Measurements from ENCODE around the gene CELSR1. TPM values are rescaled to one million over a fixed set of nuclear protein-coding genes. Genes with fewer than 3 reads are reported as not detected.
"Not testable (repeated sequence)": the region's sequence is repeated elsewhere in the genome, so short reads cannot be mapped to it uniquely, and the experiment has no call there.

The CELSR1 gene
- total RNA-seq, 2 experiments from 2014 or later, result 0.04 to 0.14 TPM

- Mint-ChIP-seq H3K27ac (no peak overlapping the region), H3K4me1 (peaks cover 9% of the 10 kb centered on the region), H3K36me3 (no peaks in the 10 kb centered on the region), H3K9me3 (no peaks in the 10 kb centered on the region), H3K27me3 (peaks cover 4% of the 10 kb centered on the region), H3K4me3 (no peak overlapping the region)
- no peak for DNase-seq
These were observed 18.7 kb downstream of the CELSR1 start for GRCh38 chr22:46518542-46519325.

GRCh38 chr22:46518038-46518437 is 19.4 kb downstream of the CELSR1 start:
- Mint-ChIP-seq H3K4me3 (no peak overlapping the region), H3K36me3 (no peaks in the 10 kb centered on the region), H3K27me3 (peaks cover 4% of the 10 kb centered on the region), H3K27ac (no peak overlapping the region), H3K4me1 (peaks cover 9% of the 10 kb centered on the region), H3K9me3 (no peaks in the 10 kb centered on the region)
- DNase-seq, result no peak

DNA sequence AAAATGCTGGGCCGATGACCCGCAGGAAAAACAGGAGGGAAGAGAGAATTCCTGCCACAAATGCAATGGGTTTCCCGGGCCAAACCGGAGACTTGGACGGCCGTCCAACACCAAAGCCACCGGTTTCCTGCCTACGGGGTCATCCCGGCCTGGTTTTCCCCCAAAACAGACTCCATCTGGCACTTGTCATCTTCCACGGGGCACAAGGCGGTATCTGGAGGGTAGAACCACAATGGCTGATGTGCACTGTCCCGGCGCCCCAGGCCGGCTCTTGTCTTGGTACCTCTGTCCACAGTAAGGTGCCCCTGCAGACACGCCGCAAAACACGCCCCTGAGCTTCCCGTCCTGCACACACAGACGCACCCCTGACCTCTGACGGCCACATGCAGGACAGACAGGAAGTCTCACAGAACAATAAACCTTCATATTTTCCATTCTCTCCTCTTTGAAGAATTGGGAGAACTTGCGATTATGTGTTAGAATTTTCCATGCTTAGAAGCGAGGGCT is 20.1 kb downstream of the CELSR1 start:
- Mint-ChIP-seq H3K27ac (no peak overlapping the region), H3K27me3 (peaks cover 4% of the 10 kb centered on the region), H3K9me3 (no peaks in the 10 kb centered on the region), H3K4me1 (peaks cover 9% of the 10 kb centered on the region), H3K4me3 (no peak overlapping the region), H3K36me3 (no peaks in the 10 kb centered on the region)
- DNase-seq, result no peak

DNA sequence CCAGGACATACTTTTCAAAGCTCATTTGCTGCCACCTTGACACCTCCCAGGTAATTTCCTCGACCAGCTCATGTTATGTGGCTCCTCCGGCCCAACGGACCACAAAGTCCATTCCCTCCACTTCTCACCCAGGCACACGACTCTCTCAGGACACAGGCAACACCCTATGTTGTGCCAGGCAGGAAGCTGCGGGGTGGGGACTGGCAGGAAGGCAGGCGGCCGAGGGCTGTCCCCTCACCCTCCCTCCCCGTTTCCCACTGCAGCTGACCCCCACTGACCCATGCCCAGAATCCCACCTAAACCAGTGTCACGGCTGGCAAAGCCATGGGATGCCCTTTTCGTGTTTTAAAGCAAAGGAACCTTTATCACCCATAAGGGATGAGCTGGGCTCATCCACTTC is 20.8 kb downstream of the CELSR1 start:
- Mint-ChIP-seq H3K9me3 (no peaks in the 10 kb centered on the region), H3K27ac (no peak overlapping the region), H3K4me1 (peaks cover 9% of the 10 kb centered on the region), H3K36me3 (no peaks in the 10 kb centered on the region), H3K27me3 (peaks cover 4% of the 10 kb centered on the region), H3K4me3 (no peak overlapping the region)
- no peak for DNase-seq

- not testable (repeated sequence) for H3K27ac Mint-ChIP-seq, H3K4me1 Mint-ChIP-seq, H3K4me3 Mint-ChIP-seq, H3K36me3 Mint-ChIP-seq, DNase-seq, H3K9me3 Mint-ChIP-seq, H3K27me3 Mint-ChIP-seq
These were observed 21.3 kb downstream of the CELSR1 start for GRCh38 chr22:46516112-46516487.

GRCh38 chr22:46515208-46516111 is 22.0 kb downstream of the CELSR1 start:
- Mint-ChIP-seq H3K27ac (no peak overlapping the region), H3K36me3 (no peaks in the 10 kb centered on the region), H3K4me3 (no peak overlapping the region), H3K4me1 (peaks cover 9% of the 10 kb centered on the region), H3K27me3 (no peaks in the 10 kb centered on the region), H3K9me3 (no peaks in the 10 kb centered on the region)
- DNase-seq, result no peak

- Mint-ChIP-seq H3K27ac (no peak overlapping the region), H3K27me3 (no peaks in the 10 kb centered on the region), H3K9me3 (no peaks in the 10 kb centered on the region), H3K36me3 (no peaks in the 10 kb centered on the region), H3K4me3 (no peak overlapping the region), H3K4me1 (peaks cover 15% of the 10 kb centered on the region)
- no peak for DNase-seq
These were observed 22.7 kb downstream of the CELSR1 start for GRCh38 chr22:46514592-46515207.

GRCh38 chr22:46513908-46514550 is 23.4 kb downstream of the CELSR1 start:
- DNase-seq, result no peak
- Mint-ChIP-seq H3K27me3 (no peaks in the 10 kb centered on the region), H3K9me3 (no peaks in the 10 kb centered on the region), H3K36me3 (no peaks in the 10 kb centered on the region), H3K4me1 (peaks cover 15% of the 10 kb centered on the region), H3K4me3 (no peak overlapping the region), H3K27ac (no peak overlapping the region)

DNA sequence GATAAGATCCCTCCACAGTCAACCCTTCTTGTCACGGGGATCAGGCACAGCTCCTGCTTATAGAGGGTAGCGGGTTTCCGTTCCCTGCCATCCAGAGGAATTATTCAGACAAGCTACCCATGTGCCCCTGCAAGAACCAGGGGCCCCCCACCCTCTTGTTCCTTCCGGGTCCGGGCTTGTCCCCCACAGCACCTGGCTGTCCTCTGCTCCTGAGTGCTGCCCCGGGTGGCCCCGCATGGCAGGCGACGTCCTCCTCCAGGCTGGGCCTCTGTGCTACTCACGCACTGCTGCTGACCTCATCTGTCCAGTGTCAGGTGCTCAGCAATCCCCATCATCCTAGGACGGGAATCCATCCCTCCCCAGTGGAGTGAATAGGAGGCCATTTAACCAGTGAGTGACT is 24.7 kb downstream of the CELSR1 start:
- DNase-seq, result no peak
- H3K36me3 Mint-ChIP-seq, result no peaks in the 10 kb centered on the region
- peaks cover 15% of the 10 kb centered on the region for H3K4me1 Mint-ChIP-seq
- H3K9me3 Mint-ChIP-seq, result no peaks in the 10 kb centered on the region
- no peak overlapping the region for H3K27ac Mint-ChIP-seq
- no peak overlapping the region for H3K4me3 Mint-ChIP-seq
- no peaks in the 10 kb centered on the region for H3K27me3 Mint-ChIP-seq

- Mint-ChIP-seq H3K4me1 (peaks cover 10% of the 10 kb centered on the region), H3K36me3 (no peaks in the 10 kb centered on the region), H3K9me3 (no peaks in the 10 kb centered on the region), H3K4me3 (no peak overlapping the region), H3K27me3 (no peaks in the 10 kb centered on the region), H3K27ac (no peak overlapping the region)
- no peak for DNase-seq
These were observed 25.4 kb downstream of the CELSR1 start for GRCh38 chr22:46512039-46512370.

DNA sequence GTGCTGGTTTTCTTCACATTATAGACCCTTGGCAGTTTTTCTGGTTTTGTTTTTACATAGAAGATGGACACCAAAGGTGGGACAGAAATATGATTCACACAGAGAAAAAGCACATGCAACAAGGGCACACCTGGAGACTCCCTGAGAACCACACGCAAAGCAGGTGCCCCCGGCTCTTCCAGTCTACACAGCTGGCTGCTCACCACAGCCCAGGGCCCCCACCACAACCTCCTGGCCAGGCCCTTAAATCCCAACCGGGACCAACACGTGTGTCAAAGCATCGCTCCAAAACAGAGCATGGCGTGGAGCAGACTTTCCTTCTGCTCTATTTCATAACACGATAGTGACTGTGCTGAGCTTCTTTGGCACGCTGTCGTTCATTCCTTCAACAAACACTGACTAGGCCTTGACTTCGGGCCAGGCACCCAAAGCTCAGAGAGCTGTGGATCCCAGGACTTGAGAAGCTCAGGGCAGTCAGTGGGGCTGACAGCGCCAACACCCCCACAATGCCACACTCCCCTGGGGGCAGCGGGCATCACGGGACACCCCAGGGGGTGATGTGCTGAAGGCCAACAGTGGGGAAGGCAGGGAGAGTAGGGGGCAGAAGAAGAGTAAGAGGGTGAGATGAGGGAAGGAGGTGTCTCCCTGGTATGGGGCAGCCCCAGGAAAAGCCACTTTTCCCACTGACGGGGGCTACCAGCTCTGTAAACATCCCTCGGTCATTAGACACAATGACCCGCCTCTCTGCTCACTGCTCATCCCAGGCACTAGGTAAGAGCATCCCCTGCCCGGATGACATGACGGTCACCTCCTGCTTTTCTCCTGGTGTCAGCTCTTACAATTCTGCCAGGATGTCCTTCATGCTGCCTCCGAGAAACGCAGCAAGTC is 26.0 kb downstream of the CELSR1 start:
- DNase-seq, result no peak
- Mint-ChIP-seq H3K4me1 (peaks cover 10% of the 10 kb centered on the region), H3K9me3 (no peaks in the 10 kb centered on the region), H3K36me3 (no peaks in the 10 kb centered on the region), H3K27me3 (no peaks in the 10 kb centered on the region), H3K4me3 (no peak overlapping the region), H3K27ac (no peak overlapping the region)

DNA sequence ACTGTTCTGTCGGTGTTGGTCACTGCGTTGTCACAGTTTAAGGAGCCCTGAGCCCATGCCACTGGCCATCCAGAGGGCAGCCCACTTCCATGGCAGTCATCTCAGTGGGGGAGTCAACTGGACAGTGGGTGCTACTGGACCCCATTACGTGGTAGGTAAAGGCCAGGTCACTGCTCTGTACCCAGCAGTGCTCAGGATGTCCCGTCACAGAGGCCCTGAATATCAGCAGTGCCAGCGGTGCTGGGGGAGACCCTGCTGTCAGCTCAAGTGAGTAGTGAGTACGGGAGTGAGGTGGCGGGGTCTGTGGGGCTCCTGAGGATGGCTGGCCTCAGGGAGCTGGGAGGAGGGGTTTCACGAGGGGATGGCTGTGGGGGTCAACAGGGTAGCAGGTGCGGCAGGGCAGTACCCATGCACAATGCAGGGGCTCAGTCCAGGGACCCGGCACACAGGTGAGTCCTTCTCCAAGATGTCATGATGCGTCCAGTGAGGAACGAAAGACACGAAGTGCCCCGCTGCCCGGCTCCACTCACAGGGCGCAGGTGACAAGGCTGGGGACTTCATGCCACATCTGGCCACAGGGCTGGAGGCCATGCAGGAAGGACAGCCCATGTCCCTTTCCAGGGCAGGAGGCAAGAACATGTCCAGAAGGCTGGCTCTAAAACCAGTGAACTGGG is 27.9 kb downstream of the CELSR1 start:
- no peak overlapping the region for H3K4me3 Mint-ChIP-seq
- no peak for DNase-seq
- no peaks in the 10 kb centered on the region for H3K36me3 Mint-ChIP-seq
- H3K27ac Mint-ChIP-seq, result no peak overlapping the region
- H3K9me3 Mint-ChIP-seq, result no peaks in the 10 kb centered on the region
- H3K4me1 Mint-ChIP-seq, result peaks cover 9% of the 10 kb centered on the region
- H3K27me3 Mint-ChIP-seq, result no peaks in the 10 kb centered on the region

DNA sequence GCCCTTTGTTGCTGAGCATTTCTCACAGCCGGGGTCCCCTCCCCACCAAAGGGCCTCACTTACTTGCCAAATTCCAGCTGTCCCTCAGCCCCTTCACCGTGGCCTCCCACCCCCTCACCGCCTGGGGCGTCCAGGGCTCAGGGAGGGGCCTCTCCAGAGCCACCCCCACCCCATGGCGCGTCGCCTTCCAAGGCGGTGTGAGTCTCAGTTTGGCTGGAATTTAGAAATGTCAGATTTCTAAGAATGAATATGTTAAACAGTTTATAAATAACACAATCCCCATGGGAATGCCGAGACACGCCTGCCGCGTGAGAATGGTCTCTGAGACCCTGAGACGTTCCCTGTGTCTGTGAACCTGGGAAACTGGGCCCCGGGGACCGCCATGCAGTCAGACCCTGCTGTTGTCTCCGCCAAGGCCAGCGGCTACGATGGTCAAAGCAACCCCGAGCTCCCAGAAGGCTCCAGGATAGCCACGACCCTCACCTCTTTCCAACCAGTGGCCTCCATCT is 28.9 kb downstream of the CELSR1 start:
- Mint-ChIP-seq H3K27ac (no peak overlapping the region), H3K4me1 (peaks cover 9% of the 10 kb centered on the region), H3K27me3 (no peaks in the 10 kb centered on the region), H3K9me3 (no peaks in the 10 kb centered on the region), H3K36me3 (no peaks in the 10 kb centered on the region), H3K4me3 (no peak overlapping the region)
- DNase-seq, result no peak

Measured in activated naive CD8-positive, alpha-beta T cell treated with anti-CD3 and anti-CD28 coated beads for 36 hours (primary cell).